ENCODE results near the gene HSF2.
A peak's percentile ranks its signal among the peaks of the same experiment; 100 is the strongest.
"Not testable (repeated sequence)": the region's sequence is repeated elsewhere in the genome, so short reads cannot be mapped to it uniquely, and the experiment has no call there.

Gene HSF2

GRCh38 chr6:122400121-122400450, 634 bp downstream of the HSF2 start:
- no peak for DNase-seq

GRCh38 chr6:122400462-122401089, 1.1 kb downstream of the HSF2 start:
- DNase-seq = no peak

- no peak for DNase-seq
These were observed 1.7 kb downstream of the HSF2 start for GRCh38 chr6:122401104-122401503.

DNA sequence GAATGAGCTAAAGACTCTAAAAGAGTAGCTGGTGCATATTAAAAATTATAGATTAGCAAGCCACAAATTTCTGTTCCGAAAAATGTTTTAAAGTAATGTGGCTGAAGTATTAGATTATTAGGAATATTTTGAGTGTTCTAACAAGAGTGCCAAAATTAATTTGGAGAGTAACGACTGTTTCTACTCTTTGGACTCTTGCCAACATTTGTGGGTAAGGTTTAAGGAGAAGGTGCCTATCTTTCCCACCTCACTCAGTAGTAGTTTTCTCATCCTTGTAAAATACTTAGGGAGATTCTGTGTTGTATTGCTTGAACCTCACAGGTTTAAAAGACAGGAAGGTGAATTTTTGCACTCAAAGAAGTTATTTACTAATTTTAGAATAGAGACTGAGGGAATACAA, 5.0 kb downstream of the HSF2 start:
- no peak for DNase-seq

DNA sequence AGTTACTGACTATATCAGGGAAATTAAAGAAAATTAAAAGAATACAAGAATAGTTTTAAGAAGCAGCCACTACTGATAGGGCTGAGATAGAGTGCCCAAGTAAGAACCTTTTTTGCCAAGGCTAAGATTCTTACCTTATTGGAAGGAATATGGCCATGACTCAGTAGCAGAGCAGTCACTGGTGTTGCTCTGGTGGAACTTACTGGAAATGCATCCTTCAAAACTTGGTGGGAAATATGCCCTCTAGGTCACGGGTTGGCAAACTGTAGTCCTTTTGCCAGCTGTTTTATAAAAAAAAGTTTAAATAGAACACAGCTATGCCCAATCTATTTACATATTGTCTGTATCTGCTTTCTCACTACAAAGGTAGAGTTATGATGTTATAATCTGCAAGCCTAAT, 6.0 kb downstream of the HSF2 start:
- no peak for DNase-seq

DNA sequence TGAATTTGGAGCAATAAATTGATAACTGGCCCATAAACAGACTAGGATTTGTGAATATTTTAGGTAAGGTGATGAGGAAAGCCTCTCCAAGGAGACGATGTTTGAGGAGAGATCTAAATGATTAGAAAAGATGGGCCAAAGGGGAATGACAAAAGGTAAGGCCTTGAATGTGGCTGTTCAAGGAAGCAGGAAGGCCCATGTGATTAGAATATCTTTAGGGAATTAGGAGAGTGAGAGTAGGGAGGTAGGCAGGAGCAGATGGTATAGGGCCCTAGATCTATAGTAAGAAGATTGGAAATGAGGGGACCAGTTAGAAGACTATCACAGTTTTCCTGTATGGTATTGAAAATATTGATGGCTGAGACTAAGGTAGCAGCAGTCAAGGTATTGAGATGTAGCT, 6.7 kb downstream of the HSF2 start:
- DNase-seq = no peak

GRCh38 chr6:122407712-122408111, 8.3 kb downstream of the HSF2 start:
- DNase-seq = no peak

- DNase-seq = no peak
These were observed 8.8 kb downstream of the HSF2 start for GRCh38 chr6:122408240-122408639.

GRCh38 chr6:122408702-122409458, 9.4 kb downstream of the HSF2 start:
- DNase-seq = no peak

DNA sequence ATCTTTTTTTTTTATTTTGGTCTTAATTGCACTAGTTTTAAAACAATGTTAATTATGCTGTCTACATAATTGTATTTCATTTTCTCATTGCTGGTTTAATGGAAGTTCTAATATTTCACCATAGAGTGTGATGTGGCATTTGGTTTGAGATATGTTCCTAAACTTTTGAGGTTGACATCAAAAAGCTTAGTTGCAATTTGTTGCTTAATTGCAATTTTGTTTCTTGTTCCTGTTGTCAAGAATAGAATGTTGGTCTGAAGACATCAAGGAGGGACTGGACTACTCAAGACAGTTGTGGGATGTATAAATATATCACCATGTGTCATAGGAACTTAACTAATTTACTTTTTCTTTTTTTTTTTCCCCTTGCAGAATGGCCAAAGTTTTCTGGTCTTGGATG, 12.5 kb downstream of the HSF2 start:
- no peak for DNase-seq

GRCh38 chr6:122416825-122417224, 17.4 kb downstream of the HSF2 start:
- peak; percentile 29 for DNase-seq

GRCh38 chr6:122422003-122422402, 22.6 kb downstream of the HSF2 start:
- DNase-seq = no peak

- no peak for DNase-seq
These were observed 23.3 kb downstream of the HSF2 start for GRCh38 chr6:122422614-122423267.

GRCh38 chr6:122423734-122424133, 24.3 kb downstream of the HSF2 start:
- DNase-seq = peak; percentile 44

GRCh38 chr6:122426597-122426996, 27.1 kb downstream of the HSF2 start:
- DNase-seq = no peak

GRCh38 chr6:122428781-122429180, 29.3 kb downstream of the HSF2 start:
- no peak for DNase-seq

DNA sequence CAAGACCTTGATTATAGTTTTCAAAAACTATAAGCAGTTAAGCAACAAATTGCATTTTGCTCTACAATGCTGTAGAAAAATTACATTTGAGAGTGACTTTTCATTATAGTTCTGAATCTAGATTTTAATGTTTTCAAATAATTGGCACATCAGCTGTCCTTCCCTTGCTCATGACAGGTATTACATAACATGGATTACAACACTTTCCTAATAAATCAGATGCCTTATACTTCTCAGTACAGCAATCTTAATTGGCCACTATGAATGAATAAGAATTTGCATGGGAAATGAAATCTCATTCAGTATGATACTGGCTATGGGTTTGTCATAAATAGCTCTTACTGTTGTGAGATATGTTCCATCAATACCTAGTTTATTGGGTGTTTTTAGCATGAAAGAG, 29.9 kb downstream of the HSF2 start:
- no peak for DNase-seq

GRCh38 chr6:122431780-122432179, 32.3 kb downstream of the HSF2 start:
- DNase-seq = no peak

DNA sequence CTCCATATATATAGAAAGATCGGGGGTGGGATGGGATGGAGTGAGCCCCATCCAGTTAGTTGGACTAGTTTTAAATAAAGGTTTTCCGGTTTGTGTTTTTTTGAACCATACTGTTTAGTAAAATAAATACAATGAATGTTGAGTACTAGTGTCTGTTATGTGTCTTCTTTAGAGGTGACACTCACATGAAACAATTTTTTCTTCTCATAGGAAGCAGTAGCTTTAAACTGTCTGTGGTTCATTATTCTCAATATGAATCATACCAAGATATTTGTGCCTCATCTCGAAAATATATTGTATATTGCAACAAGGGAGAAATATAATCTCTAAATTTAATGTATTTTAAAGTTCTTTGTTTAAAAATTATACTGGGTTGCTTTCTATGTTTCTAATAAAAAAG, 33.4 kb downstream of the HSF2 start:
- no peak for DNase-seq

- DNase-seq = no peak
These were observed 39.5 kb downstream of the HSF2 start for GRCh38 chr6:122438975-122439374.

DNA sequence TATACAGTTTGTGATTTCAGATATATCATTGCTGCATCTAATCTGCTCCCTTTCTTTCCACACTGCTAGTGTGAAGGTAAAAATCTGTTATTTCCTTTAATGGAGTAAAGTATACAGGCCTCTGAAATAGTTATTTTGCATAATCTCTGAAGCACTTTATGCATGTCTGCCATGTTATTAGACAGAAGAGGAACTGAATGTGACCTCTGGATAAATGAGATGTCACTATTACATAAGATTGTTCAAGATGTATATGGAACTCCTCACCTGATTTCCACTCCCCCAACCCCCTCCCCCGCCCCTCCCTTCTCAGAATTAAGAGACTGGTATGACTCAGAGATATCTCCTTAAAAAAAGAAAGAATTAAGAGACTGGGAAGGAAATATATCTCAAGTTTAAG, 45.8 kb downstream of the HSF2 start:
- DNase-seq = no peak

DNA sequence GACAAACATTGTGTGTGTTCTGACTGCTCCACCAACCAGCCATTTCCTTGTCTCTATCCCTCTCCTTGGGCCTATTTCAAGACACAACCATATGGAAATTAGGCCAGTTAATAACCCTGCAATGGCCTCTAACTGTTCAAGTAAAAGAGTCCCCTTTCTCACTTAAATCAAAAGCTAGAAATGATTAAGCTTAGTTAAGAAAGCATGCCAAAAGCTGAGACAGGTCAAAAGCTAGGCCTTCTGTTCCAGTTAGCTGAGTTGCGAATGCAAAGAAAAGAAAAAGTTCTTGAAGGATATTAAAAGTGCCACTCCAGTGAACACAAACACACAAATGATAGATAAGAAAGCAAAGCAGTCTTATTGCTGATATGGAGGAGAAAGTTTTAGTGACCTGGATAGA, 49.6 kb downstream of the HSF2 start:
- no peak for DNase-seq

- no peak for DNase-seq
These were observed 53.1 kb downstream of the HSF2 start for GRCh38 chr6:122452509-122452908.

DNA sequence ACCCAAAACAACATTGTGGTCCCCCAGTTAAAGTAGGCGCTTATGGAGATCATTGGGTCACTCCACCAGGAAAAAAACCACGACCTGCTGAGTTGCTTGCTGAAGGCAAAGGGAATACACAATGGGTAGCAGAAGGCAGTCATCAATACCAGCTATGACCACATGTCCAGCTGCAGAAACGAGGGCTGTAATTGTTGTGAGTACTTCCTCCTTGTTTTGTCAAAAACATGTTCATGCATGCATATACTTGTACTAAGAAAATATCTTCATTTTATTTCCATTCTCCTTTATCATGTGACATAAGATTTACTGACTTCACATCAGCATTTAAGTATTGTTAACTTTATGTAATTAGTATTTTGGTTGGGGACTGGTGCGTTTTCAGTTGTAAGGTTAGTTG, 55.2 kb downstream of the HSF2 start:
- no peak for DNase-seq

DNA sequence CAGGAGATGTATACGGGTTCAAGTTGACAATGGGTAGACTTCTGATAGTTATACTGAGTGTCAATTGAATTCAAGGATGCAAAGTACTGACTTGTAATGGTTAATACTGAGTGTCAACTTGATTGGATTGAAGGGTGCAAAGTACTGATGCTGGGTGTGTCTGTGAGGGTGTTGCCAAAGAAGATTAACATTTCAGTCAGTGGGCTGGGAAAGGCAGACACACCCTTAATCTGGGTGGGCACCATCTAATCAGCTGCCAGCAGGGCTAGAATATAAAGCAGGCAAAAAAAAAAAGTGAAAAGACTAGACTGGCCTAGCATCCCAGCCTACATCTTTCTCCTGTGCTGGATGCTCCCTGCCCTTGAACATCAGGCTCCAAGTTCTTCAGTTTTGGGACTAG, 55.7 kb downstream of the HSF2 start:
- not testable (repeated sequence) for DNase-seq
